Fibroblast of skin of back (primary cell): Measurements from ENCODE around the gene AMD1.
"Not testable (repeated sequence)": the region's sequence is repeated elsewhere in the genome, so short reads cannot be mapped to it uniquely, and the experiment has no call there.

ENCODE experiments used
- DNase-seq: peaks from one replicate; pipeline ENCODE4 v3.0.0-alpha.2; 2013

AMD1 gene

DNA sequence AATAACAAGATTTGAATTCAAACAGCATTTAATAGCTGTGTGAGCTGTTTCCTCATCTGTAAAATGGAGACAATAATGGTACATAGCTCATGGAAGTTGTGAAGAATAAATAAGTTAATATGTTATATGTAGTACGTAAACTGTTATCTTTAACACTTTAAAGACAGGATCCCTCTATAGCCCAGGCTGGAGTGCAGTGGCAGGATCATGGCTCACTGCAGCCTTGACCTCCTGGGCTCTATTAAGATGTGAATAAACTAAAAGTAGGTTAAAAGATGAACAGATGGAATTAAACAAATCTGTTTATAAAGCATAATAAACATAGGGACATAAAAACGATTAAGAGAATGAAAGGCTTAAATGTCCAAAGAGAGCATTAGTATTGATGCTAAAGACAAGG lies 3.0 kb downstream of the AMD1 start:
- DNase-seq = no peak

DNA sequence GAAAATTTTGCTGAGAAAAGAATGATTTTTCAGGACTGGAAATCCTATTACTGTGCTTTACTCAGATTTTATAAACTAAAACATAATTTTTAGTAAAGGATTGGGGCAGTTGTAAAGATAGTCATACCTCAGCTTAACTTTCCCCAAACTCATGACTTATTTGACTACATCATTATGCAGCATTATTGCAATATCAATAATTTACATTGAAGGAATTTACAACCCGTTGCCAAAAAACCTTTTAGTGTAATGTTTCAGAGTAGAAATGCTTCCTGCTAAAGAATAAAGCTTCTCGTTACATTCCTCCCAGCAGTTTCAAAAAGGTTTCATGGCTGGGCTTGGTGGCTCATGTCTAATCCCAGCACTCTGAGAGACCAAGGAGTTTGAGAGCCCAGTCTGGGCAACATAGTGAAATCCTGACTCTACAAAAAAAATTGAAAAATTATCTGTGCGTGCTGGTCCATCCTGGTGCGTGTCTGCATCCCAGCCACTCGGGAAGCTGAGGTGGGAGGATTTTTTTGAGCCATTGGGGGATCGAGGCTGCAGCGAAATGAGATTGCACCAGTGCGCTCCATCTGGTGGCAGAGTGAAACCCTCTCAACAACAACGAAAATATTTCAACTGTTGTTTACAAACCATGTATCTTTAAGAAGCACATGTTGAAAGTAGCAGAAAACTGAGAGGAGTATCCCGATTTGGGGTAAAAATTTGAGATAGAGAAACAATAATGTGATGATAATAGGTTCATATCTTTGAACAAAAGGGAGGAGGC lies 4.4 kb downstream of the AMD1 start:
- DNase-seq = peak; percentile 43

DNA sequence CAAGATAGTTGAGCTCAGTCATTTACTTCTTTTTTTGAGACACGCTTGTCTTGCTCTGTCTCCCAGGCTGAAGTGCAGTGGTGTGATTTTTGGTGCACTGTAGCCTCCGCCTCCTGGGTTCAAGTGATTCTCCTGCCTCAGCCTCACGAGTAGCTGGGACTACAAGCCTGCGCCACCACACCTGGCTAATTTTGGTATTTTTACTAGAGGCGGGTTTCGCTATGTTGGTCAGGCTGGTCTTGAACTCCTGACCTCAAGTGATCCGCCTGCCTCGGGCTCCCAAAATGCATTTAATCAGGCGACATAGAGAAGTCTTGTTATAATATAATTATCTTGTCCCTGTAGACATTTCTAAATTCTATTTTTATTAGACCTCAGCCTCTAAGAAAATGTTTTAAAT lies 6.1 kb downstream of the AMD1 start:
- no peak for DNase-seq

DNA sequence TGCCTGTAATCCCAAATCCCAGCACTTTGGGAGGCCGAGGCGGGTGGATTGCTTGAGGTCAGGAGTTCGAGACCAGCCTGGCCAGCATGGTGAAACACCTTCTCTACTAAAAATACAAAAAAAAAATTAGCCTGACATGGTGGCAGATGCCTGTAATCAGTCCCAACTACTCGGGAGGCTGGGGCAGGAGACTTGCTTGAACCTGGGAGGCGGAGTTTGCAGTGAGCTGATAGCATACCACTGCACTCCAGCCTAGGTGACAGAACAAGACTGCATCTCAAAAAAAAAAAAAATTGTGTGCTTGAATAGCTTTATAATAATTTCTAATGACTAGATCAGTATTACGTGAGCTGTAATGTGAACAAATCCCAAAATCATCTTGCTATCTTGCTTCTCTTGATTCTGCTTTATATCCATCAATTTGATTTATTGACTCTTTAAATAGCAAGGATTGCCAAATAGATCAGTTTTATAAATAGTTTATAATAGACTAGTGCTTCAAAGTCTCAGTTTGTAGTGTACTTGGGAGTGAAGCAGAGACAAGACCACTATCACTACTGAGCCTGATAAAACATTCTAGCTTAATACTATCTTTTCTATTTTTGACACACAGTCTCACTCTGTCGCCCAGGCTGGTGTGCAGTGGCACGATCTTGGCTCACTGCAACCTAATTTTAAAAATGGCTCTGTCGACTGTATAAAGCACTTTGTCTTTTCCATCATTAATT lies 7.1 kb downstream of the AMD1 start:
- DNase-seq = no peak

DNA sequence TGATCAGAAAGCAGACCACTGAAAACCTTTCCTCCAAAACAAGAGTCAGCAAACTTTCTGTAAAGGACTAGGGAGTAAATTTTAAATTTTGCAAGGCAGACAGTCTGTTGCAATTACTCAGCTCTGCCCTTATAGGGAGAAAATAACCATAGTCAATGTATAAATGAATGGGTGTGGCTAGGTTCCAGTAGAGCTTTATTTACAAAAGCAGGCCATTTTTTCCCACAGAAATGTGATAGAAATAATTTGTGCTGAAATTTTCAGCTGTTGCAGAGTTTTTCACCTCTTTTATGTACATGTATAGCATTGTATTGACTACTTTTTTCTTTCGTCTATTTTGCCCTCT lies 7.7 kb downstream of the AMD1 start:
- DNase-seq = peak; percentile 56

DNA sequence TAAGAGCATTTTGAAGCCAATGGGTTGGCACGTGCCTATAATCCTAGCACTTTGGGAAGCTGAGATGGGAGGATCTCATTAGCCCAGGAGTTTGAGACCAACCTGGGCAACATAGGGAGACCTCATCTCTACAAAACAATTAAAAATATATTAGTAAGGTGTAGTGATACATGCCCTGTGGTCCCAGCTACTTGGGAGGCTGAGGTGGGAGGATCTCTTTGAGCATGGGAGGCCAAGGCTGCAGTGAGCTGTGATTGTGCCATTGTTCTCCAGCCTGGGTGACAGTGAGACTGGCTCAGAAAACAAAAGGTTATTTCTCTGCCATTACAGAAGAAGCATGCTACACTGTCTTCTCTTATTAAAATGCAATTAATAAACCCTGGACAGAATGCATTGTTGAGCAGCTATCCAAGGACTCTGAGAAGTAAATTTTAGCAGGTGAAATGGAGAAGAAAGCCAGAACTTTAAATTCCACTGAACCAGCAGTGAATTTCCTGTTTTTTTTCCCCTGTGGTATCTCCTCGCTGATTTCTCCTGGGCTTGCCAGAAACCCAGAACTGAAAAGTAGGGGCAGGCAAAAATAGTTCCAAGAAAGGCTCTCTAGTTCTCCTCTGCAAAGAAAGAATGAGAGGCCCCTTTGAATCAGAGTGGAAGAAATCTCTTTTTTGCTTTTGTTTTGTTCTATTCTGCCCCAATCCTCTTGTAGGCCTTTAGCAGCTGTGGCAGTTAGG lies 8.4 kb downstream of the AMD1 start:
- DNase-seq = no peak

DNA sequence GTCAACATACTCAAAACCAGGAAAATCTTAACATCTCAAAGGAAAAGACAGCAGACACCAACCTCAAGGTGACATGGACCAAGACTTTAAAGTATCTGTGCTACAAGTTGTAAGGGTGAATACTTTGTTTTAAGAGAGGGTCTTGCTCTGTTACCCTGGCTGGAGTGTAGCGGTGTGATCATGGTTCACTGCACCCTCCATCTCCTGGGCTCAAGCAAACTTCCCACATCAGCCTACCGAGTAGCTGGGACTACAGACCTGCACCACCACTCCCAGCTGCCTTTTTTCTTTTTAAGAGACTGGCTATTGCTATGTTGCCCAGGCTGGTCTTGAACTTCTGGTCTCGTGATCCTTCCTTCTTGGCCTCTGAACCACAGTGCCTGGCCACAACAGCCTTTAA lies 9.7 kb downstream of the AMD1 start:
- DNase-seq = no peak

DNA sequence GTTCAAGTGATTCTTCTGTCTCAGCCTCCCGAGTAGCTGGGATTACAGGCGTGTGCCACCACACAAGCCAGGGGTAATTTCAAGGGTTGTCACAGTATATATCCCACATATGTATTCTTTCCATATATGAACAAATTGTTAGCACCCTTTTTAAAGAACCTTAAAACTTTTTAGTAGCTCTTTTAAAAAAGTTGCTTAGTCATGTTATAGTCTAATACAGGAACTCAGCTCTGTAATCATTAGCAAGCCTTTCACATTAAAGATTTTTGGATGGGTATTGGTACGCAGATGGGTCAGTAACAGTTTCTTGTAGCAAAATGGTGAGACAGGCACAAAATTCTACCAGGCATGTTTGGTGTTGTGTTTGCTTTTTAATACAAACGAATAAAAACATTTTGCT lies 10.9 kb downstream of the AMD1 start:
- DNase-seq = no peak

DNA sequence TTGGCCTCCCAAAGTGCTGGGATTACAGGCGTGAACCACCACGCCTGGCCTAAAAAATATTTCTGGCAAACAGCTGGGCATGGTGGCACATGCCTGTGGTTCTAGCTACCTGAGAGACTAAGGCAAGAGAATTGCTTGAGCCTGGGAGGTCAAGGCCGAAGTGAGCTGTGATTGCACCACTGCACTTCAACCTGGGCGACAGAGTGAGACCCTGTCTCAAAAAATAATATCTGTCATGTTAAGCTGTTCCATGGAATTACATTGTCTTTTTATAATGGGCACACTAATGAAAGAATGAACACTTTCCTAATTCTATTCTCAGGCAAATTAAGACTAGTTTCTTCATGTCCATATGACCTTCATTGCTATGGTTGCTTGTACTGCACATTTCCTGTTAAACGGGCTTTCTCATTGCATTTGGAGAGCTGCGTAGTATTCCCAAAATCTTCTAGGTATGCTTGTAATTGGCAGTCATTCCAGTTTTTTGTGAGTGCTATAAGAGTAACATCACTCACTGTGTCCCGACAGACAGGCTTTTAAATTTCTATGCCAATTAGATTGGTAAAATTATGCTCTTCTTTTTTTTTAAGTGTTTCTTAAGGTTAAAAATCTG lies 12.1 kb downstream of the AMD1 start:
- no peak for DNase-seq

DNA sequence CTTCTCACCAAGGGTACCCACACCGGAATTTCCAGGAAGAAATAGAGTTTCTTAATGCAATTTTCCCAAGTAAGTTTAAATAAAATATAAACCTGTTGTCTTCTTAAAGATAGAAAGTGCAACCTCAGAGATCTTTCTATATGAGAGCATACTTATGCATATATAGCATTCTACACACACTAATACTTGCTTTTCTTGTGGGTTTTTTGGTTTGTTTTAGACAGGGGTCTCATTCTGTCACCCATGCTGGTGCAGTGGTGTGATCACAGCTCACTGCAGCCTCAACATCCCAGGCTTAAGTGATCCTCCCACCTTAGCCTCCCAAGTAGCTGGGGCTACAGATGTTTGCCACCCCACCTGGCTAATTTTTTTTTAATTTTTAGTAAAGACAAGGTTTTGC lies 15.7 kb downstream of the AMD1 start:
- DNase-seq = no peak

DNA sequence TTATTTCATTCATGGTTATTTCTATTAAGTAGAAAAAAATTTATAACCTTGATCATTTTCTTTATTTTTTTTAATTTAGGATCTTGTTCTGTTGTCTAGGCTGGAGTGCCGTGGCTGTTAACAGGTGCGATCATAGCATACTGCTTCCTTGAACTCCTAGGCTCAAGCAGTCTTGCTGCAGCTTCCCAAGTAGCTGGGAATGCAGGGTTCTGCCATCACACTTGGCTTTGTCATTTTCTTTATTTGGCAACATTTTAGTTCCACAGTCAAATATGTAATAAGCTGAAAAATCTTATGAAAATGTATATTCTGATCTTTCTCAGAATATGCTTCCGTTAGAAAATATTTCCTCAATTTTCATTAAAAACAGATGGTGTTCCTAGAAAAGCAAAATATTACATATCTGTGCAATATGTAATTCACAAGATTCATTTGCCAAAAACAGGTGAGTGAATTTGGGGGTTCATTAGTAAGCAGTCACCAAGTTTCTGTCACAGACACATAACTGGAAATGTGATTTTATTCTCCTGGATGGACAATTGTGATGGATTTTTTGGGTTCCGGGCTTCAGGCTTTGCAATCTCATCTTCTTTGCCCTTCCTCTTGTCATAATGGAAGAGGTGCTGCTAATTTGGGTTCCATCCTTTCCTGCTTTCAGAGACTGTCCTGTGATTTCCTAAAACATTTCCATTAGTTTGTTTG lies 21.5 kb downstream of the AMD1 start:
- DNase-seq = no peak

DNA sequence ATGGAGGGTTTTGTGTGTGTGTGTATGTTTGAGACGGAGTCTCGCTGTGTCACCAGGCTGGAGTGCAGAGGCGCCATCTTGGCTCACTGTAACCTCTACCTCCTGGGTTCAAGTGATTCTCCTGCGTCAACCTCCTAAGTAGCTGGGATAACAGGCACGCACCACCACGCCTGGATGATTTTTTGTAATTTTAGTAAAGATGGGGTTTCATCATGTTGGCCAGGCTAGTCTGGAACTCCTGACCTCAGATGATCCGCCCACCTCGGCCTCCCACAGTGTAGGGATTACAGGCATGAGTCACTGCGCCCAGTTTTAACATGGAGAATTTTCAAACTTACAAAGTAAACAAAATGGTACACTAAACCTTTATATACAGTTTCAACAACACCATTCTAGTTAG lies 22.8 kb downstream of the AMD1 start:
- DNase-seq = peak; percentile 15

DNA sequence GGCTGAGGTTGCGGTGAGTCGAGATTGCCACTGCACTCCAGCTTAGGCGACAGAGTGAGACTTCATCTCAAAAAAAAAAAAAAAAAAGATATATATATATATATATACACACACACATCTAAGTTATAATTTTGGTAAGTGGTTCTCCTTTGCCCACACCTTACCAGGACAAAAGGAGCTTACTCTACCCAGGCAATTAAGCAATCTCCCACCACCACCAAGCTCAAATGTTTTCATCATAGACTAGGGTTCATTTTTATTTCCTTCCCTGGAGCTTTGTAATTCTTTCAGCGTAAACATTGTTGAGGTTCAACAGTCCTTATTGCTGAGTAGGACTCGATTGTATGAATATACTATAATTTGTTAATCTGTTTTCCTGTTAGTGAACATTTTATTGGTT lies 23.5 kb downstream of the AMD1 start:
- no peak for DNase-seq

DNA sequence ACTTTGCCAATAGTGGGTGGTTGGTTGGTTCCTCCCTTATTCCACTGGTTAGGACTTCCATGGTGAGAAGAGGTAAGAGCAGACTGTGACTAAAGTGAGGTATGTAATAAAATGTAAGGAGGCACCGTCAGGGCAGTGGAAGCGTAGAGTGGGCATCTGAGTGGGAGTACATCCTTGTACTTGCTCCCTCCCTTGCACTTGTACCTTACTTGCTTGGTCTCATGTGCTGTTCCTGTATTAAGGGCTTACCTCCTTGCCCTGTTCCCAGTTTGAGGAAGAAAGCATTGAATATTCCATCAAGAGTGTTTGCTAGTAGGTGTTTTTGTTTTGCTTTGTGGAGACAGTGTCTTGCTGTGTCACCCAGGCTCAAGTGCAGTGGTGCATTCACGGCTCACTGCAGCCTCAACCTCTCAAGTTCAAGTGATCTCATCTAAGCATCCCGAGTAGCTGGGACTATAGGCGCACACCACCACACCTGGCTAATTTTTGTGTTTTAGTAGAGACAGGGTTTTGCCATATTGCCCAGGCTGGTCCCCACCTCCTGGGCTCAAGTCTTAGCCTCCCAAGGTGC lies 25.5 kb downstream of the AMD1 start:
- no peak for DNase-seq

DNA sequence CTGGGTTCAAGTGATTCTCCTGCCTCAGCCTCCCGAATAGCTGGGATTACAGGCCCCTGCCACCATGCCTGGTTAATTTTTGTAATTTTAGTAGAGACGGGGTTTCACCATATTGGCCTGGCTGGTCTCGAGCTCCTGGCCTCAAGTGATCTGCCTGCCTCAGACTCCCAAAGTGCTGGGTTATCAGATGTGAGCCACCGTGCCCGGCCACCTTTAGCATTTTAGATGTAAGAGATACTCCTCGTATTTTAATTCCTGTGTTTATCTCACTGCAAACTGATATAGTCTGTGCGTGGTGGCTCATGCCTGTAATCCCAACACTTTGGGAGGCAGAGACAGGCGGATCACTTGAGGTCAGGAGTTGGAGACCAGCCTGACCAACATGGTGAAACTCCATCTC lies 27.0 kb downstream of the AMD1 start:
- DNase-seq = not testable (repeated sequence)

DNA sequence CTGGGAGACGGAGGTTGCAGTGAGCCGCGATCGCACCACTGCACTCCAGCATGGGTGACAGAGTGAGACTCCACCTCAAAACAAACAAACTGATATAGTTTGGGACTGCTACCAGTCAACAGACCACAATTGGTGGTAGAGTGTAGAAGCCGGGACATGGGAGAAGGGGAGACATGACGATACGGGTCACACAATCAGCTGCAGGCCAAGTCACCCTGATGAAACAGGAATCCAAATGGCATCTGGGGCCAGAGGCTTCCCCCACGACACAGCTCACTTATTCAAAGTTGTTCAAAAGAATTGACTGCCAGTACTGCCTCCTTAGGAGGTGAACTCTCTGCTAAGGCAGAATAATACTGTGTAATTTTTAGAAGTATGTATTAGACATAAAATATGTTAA lies 27.5 kb downstream of the AMD1 start:
- no peak for DNase-seq

DNA sequence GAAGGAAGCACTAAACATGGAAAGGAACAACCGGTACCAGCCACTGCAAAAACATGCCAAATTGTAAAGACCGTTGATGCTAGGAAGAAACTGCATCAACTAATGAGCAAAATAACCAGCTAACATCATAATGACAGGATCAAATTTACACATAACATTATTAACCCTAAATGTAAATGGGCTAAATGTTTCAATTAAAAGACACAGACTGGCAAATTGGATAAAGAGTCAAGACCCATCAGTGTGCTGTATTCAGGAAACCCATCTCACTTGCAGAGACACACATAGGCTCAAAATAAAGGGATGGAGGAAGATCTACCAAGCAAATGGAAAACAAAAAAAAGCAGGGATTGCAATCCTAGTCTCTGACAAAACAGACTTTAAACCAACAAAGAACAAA lies 31.7 kb downstream of the AMD1 start:
- not testable (repeated sequence) for DNase-seq

DNA sequence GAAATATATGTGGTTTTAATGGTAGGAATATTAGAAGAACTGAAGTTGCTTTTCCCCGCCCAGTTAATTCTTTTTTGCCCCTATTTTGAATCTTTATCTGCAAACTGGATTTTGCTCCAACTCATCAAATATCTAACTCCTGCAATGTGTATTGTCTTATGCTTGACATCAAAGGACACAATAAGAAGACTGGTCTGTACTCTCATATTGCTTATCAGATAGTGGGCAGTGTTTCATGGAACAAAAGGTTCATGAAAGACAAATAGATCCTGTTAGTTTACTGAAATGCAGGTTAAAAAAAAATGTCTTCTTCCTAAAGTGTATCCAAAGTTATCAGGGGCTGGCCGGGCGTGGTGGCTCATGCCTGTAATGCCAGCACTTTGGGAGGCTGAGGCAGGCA lies 56.2 kb downstream of the AMD1 start:
- no peak for DNase-seq

DNA sequence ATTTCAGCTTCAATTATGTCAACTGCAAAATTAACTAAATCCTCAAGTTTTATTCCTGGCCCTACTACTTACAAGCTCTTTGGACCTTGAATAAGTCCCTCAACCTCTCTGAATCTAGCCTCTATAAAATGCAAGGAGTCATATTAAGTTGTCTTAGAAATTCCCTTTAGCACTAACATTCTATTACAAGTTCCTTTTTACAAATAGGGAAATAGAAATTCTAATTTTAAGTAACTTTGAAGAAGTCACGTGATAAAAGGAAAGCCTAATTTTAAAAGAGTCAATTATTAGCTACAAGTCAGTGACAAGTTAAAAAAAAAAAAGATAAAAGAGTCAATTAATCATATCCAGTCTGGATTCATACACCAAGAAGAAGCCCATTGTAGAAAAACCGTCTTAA lies 59.3 kb downstream of the AMD1 start:
- no peak for DNase-seq

DNA sequence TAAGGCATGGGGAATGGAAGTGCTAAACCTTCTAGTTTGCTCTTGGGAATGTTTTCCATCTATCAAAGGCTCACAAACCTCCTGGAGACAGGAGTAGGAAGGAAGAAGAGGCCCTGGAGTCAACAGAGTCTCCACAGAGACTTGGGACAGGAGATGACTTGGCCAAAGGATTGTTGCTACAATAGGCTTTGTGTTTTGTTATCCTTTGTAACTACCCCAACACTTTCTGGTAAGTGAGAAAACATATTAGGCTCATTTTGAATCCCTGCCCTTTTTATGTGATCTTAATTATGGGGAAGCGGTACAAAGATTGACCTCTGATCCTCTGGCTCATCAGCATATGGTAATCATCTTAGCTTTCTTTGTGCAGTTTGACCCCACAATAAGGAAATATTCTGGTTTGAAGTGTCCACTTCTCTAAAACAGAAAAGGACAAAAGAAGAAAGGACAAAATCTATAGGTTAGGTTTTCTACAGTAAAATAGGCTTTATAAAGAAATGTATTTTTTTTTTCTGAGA lies 59.9 kb downstream of the AMD1 start:
- no peak for DNase-seq

DNA sequence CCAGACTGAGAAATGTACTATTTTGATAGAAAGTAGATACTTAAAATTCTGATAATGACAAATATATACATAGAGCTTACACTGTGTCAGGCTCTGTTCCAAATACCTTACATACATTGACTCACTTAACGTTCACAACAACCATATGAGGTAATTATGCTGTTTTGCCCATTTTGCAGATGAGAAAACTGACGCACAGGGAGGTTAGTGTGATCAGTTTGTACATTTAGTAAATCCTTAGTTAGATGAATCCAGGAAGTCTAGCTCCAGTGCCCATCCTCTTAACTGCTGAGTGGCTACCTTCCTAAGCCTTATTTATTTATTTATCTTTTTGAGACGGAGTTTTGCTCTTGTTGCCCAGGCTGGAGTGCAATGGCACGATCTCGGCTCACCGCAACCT lies 60.6 kb downstream of the AMD1 start:
- DNase-seq = no peak

DNA sequence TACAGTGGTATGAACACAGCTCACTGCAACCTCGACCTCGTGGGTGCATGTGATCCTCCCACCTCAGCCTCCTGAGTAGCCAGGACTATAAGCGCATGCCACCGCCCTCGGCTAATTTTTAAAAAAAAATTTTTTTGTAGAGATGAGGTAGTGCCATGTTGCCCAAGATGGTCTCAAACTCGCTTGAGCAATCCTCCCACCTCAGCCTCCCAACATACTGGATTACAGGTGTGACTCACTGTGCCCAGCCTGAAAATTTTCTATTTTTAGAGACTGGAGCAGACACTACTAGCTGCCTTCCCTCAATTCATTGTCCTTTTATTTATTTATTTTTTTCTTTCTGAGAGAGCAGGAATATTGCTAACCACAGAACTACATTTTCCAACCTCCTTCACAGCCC lies 63.6 kb downstream of the AMD1 start:
- peak; percentile 12 for DNase-seq
